ENCODE measurements around the gene NADK2. TPM values are rescaled to one million over a fixed set of nuclear protein-coding genes. Genes with fewer than 3 reads are reported as not detected.

The NADK2 gene
- total RNA-seq, 1 donor, result 13.2 TPM

Small RNA genes within 50 kb of the gene (small RNA-seq; reads per million reads assigned to genes)
- gene MIR580, result 4.7 reads per million, percentile 86 among the genes with 10 or more reads in this experiment
- not detected for gene RNU6-1305P

Other genes with a start within 250 kb of the NADK2 start
- 0.54 TPM for gene UGT3A2, start 175.0 kb downstream of the NADK2 start, total RNA-seq
- gene LMBRD2, start 90.0 kb downstream of the NADK2 start, total RNA-seq, result 3.8 TPM
- gene SKP2, start 89.8 kb downstream of the NADK2 start, total RNA-seq, result 29.1 TPM
- not detected for gene RANBP3L, start 60.0 kb upstream of the NADK2 start, total RNA-seq

Measured in hematopoietic multipotent progenitor cell (in vitro differentiated cells).